Neural cell (in vitro differentiated cells): ENCODE data around the gene SAMD7. TPM values are rescaled to one million over a fixed set of nuclear protein-coding genes. Genes with fewer than 3 reads are reported as not detected.

Source experiments
- H2AFZ ChIP-seq: fragments of 200-600, 300-800 bp; sonication (generic), shearing (Covaris generic); 2 replicates; pipeline ENCODE4 v1.6.0; 2014; ENCODE audit warnings: low read depth, mild to moderate bottlenecking, antibody characterized with exemption, low read length, moderate library complexity
- H3F3A ChIP-seq: fragments of 200-600 bp; shearing (Covaris generic); 2 replicates; pipeline ENCODE4 v1.6.1; 2016; ENCODE audit warnings: mild to moderate bottlenecking, moderate library complexity, mixed read lengths, antibody characterized with exemption, low read length; ENCODE audit not compliant: insufficient read depth, poor library complexity, severe bottlenecking
- H3K27ac ChIP-seq: fragments of 200-600, 300-800 bp; sonication (generic), shearing (Covaris generic); 2 replicates; pipeline ENCODE4 v1.5.1; 2014; ENCODE audit warnings: mild to moderate bottlenecking, low read length, moderate library complexity
- H3K27me3 ChIP-seq: fragments of 300-800, 200-600 bp; sonication (generic), shearing (Covaris generic); 2 replicates; pipeline ENCODE4 v1.6.0; 2014; ENCODE audit warnings: mild to moderate bottlenecking, low read depth, low read length, moderate library complexity; ENCODE audit not compliant: insufficient read depth
- H3K36me3 ChIP-seq: fragments of 300-800, 200-600 bp; sonication (generic), shearing (Covaris generic); 2 replicates; pipeline ENCODE4 v1.5.1; 2014; ENCODE audit warnings: mild to moderate bottlenecking, antibody characterized with exemption, low read length, moderate library complexity; ENCODE audit not compliant: insufficient read depth
- H3K4me2 ChIP-seq: fragments of 300-800, 200-600 bp; sonication (generic), shearing (Covaris generic); 2 replicates; pipeline ENCODE4 v1.6.0; 2014; ENCODE audit warnings: mild to moderate bottlenecking, low read length
- H3K4me3 ChIP-seq: fragments of 300-800, 200-600 bp; sonication (generic), shearing (Covaris generic); 2 replicates; pipeline ENCODE4 v1.5.1; 2014; ENCODE audit warnings: mild to moderate bottlenecking, low read length, moderate library complexity
- H3K79me2 ChIP-seq: fragments of 200-600 bp; shearing (Covaris generic); replicated peaks from 2 replicates; pipeline ENCODE4 v1.6.0; 2014; ENCODE audit warnings: mild to moderate bottlenecking, low read length, moderate library complexity; ENCODE audit not compliant: insufficient read depth
- H3K9ac ChIP-seq: fragments of 300-800, 200-600 bp; sonication (generic), shearing (Covaris generic); 2 replicates; pipeline ENCODE4 v1.6.1; 2016; ENCODE audit warnings: mild to moderate bottlenecking, low read length, mixed read lengths
- H3K9me2 ChIP-seq: fragments of 200-600 bp; shearing (Covaris generic); 2 replicates; pipeline ENCODE4 v1.6.1; 2016; ENCODE audit warnings: mild to moderate bottlenecking, low read length, mixed read lengths; ENCODE audit not compliant: insufficient read depth
- H3K9me3 ChIP-seq: fragments of 200-600, 300-800 bp; sonication (generic), shearing (Covaris generic); 2 replicates; pipeline ENCODE4 v1.6.1; 2016; ENCODE audit warnings: mild to moderate bottlenecking, mixed run types, low read length, moderate library complexity, mixed read lengths
- H4K20me1 ChIP-seq: fragments of 200-600 bp; shearing (Covaris generic); 2 replicates; pipeline ENCODE4 v1.6.1; 2016; ENCODE audit warnings: mild to moderate bottlenecking, mixed run types; ENCODE audit not compliant: insufficient read depth
- EP300 ChIP-seq: fragments of 450-650 bp; conservative IDR thresholded peaks from 2 replicates; pipeline ENCODE4 v1.6.1; 2014; ENCODE audit warnings: antibody characterized with exemption, mild to moderate bottlenecking, moderate library complexity; ENCODE audit not compliant: poor library complexity, severe bottlenecking
- EZH2 ChIP-seq: fragments of 200-600, 300-800 bp; shearing (Covaris generic), sonication (generic); IDR thresholded peaks from 2 replicates; pipeline ENCODE4 v1.6.1; 2014; ENCODE audit warnings: antibody characterized with exemption, low read length, borderline replicate concordance, mild to moderate bottlenecking; ENCODE audit not compliant: insufficient read depth, poor library complexity, severe bottlenecking
- MXI1 ChIP-seq: fragments of 450-650 bp; conservative IDR thresholded peaks from 2 replicates; pipeline ENCODE4 v1.6.1; 2014; ENCODE audit warnings: antibody characterized with exemption, mild to moderate bottlenecking; ENCODE audit not compliant: poor library complexity, severe bottlenecking
- POLR2AphosphoS5 ChIP-seq: IDR thresholded peaks from 2 replicates; pipeline ENCODE4 v1.6.1; 2012
- RAD21 ChIP-seq: fragments of 450-650 bp; conservative IDR thresholded peaks from 2 replicates; pipeline ENCODE4 v1.6.1; 2014; ENCODE audit warnings: antibody characterized with exemption, mild to moderate bottlenecking, moderate library complexity
- SMC3 ChIP-seq: fragments of 450-650 bp; conservative IDR thresholded peaks from 2 replicates; pipeline ENCODE4 v1.6.1; 2014; ENCODE audit warnings: antibody characterized with exemption, mild to moderate bottlenecking, moderate library complexity; ENCODE audit not compliant: poor library complexity
- TAF1 ChIP-seq: IDR thresholded peaks from 2 replicates; pipeline ENCODE4 v1.6.1; 2012; ENCODE audit warnings: low read depth
- polyA plus RNA-seq: library from polyadenylated mRNA; depleted of rRNA; stranded (reverse); fragments of >200 nt; gene quantifications from 2 replicates; pipeline ENCODE4 v1.2.3, GENCODE V29; 2014
- TF ChIP-seq, protein P1 (sequence below): fragments of 450-650 bp; IDR thresholded peaks from 2 replicates; pipeline ENCODE4 v1.5.1; 2014; ENCODE audit warnings: antibody characterized with exemption, mild to moderate bottlenecking, moderate library complexity; ENCODE audit not compliant: poor library complexity, severe bottlenecking
- TF ChIP-seq, protein P2 (sequence below): IDR thresholded peaks from 2 replicates; pipeline ENCODE4 v1.6.1; 2012; ENCODE audit warnings: borderline replicate concordance

The SAMD7 gene
- polyA plus RNA-seq, 1 donor from 2014 or later, result not detected

DNA sequence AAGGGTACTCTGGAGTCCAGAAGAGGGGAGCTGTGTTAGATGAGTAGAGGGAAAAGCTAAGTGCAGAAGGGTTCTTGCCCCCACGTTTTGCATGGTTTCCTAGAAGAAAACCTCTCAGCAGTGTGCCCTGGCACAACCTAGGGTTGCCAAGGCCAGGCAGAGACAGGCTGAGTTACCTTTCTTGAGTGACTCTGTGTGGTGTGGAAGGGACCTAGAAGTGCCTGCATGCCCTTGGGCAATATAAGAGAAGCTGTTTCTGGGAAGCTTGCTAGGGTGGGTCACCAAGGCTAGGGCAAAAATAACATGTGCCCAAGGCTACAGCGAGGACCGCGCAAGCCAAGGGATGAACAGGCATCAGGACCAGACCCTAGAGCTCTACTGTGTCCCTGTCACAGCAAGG lies 3.4 kb upstream of the SAMD7 start:
- Histone ChIP-seq H3K79me2 (no peaks in the 10 kb centered on the region), H3K27ac (no peak overlapping the region), H3K27me3 (no peaks in the 10 kb centered on the region), H3K4me2 (no peak overlapping the region), H3F3A (no peaks in the 10 kb centered on the region), H2AFZ (no peak overlapping the region), H3K9me3 (no peaks in the 10 kb centered on the region), H4K20me1 (no peaks in the 10 kb centered on the region), H3K9me2 (no peaks in the 10 kb centered on the region), H3K9ac (no peak overlapping the region), H3K36me3 (no peaks in the 10 kb centered on the region), H3K4me3 (no peak overlapping the region)
- TF ChIP-seq POLR2AphosphoS5 (no peak), SMC3 (no peak), TAF1 (no peak), EZH2 (no peak), RAD21 (no peak), EP300 (no peak), MXI1 (no peak)
- TF ChIP-seq, protein P1, sequence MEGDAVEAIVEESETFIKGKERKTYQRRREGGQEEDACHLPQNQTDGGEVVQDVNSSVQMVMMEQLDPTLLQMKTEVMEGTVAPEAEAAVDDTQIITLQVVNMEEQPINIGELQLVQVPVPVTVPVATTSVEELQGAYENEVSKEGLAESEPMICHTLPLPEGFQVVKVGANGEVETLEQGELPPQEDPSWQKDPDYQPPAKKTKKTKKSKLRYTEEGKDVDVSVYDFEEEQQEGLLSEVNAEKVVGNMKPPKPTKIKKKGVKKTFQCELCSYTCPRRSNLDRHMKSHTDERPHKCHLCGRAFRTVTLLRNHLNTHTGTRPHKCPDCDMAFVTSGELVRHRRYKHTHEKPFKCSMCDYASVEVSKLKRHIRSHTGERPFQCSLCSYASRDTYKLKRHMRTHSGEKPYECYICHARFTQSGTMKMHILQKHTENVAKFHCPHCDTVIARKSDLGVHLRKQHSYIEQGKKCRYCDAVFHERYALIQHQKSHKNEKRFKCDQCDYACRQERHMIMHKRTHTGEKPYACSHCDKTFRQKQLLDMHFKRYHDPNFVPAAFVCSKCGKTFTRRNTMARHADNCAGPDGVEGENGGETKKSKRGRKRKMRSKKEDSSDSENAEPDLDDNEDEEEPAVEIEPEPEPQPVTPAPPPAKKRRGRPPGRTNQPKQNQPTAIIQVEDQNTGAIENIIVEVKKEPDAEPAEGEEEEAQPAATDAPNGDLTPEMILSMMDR, result no peak
- TF ChIP-seq, protein P2, sequence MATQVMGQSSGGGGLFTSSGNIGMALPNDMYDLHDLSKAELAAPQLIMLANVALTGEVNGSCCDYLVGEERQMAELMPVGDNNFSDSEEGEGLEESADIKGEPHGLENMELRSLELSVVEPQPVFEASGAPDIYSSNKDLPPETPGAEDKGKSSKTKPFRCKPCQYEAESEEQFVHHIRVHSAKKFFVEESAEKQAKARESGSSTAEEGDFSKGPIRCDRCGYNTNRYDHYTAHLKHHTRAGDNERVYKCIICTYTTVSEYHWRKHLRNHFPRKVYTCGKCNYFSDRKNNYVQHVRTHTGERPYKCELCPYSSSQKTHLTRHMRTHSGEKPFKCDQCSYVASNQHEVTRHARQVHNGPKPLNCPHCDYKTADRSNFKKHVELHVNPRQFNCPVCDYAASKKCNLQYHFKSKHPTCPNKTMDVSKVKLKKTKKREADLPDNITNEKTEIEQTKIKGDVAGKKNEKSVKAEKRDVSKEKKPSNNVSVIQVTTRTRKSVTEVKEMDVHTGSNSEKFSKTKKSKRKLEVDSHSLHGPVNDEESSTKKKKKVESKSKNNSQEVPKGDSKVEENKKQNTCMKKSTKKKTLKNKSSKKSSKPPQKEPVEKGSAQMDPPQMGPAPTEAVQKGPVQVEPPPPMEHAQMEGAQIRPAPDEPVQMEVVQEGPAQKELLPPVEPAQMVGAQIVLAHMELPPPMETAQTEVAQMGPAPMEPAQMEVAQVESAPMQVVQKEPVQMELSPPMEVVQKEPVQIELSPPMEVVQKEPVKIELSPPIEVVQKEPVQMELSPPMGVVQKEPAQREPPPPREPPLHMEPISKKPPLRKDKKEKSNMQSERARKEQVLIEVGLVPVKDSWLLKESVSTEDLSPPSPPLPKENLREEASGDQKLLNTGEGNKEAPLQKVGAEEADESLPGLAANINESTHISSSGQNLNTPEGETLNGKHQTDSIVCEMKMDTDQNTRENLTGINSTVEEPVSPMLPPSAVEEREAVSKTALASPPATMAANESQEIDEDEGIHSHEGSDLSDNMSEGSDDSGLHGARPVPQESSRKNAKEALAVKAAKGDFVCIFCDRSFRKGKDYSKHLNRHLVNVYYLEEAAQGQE, result no peak

DNA sequence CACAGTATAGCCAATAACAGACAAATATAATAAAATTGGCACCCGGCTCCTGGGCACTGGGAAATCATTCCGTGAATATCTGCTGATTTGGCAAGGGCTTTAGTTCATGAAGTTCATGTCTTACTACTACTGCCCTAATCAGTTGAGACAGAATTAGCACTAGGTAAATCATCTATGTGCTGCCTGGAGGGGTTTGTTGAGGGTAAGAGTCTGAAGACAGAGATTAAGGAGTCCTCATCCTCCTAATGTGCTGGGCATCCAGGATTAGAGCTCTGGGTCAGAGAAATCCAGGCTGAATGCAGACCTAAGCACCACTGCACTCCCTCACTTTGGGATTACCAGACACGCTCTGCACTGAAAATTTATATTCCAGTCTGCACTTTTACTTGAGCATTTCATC lies 2.0 kb downstream of the SAMD7 start:
- Histone ChIP-seq H3K27me3 (no peaks in the 10 kb centered on the region), H3K27ac (no peak overlapping the region), H3K36me3 (no peaks in the 10 kb centered on the region), H2AFZ (no peak overlapping the region), H3K4me2 (no peak overlapping the region), H3K9me3 (no peaks in the 10 kb centered on the region), H3F3A (no peaks in the 10 kb centered on the region), H3K9me2 (no peaks in the 10 kb centered on the region), H4K20me1 (no peaks in the 10 kb centered on the region), H3K9ac (no peak overlapping the region), H3K79me2 (no peaks in the 10 kb centered on the region), H3K4me3 (no peak overlapping the region)
- TF ChIP-seq SMC3 (no peak), POLR2AphosphoS5 (no peak), EP300 (no peak), TAF1 (no peak), EZH2 (no peak)
- TF ChIP-seq, protein P2, result no peak
- TF ChIP-seq, protein P1, result no peak
